IPS-11a (cell line): ENCODE measurements around the gene CGRRF1.

Experiments used
- H3K4me3 ChIP-seq: one replicate; pipeline ENCODE4 v1.5.1; 2013; ENCODE audit warnings: low read depth, low read length, control low read depth

CGRRF1 gene

GRCh38 chr14:54509546-54510501, at the start of gene CGRRF1:
Gene CGRRF1 (plus strand): TSS chr14:54509906. CDS start chr14:54509960, 54 bp downstream.
- peak within 1 kb of the TSS; percentile 99 for H3K4me3 ChIP-seq

GRCh38 chr14:54462048-54462447, 47.7 kb upstream of the CGRRF1 start:
- no peak overlapping the region for H3K4me3 ChIP-seq

- no peak overlapping the region for H3K4me3 ChIP-seq
Observed at GRCh38 chr14:54465654-54466053, 44.1 kb upstream of the CGRRF1 start.

GRCh38 chr14:54467280-54467679, 42.4 kb upstream of the CGRRF1 start:
- H3K4me3 ChIP-seq = no peak overlapping the region

- H3K4me3 ChIP-seq = no peak overlapping the region
Observed at GRCh38 chr14:54470701-54471100, 39.0 kb upstream of the CGRRF1 start.

GRCh38 chr14:54471641-54472040, 38.1 kb upstream of the CGRRF1 start:
- no peak overlapping the region for H3K4me3 ChIP-seq

- H3K4me3 ChIP-seq = no peak overlapping the region
Observed at GRCh38 chr14:54472315-54472714, 37.4 kb upstream of the CGRRF1 start.

GRCh38 chr14:54474232-54474793, 35.4 kb upstream of the CGRRF1 start:
- H3K4me3 ChIP-seq = no peak overlapping the region

GRCh38 chr14:54475187-54475899, 34.4 kb upstream of the CGRRF1 start:
- no peak overlapping the region for H3K4me3 ChIP-seq

GRCh38 chr14:54475911-54476310, 33.8 kb upstream of the CGRRF1 start:
- H3K4me3 ChIP-seq = no peak overlapping the region

- H3K4me3 ChIP-seq = no peak overlapping the region
Observed at GRCh38 chr14:54478636-54479215, 31.0 kb upstream of the CGRRF1 start.

GRCh38 chr14:54480830-54481562, 28.7 kb upstream of the CGRRF1 start:
- no peak overlapping the region for H3K4me3 ChIP-seq

- H3K4me3 ChIP-seq = no peak overlapping the region
Observed at GRCh38 chr14:54481695-54482094, 28.0 kb upstream of the CGRRF1 start.

- H3K4me3 ChIP-seq = no peak overlapping the region
Observed at GRCh38 chr14:54483073-54483745, 26.5 kb upstream of the CGRRF1 start.

GRCh38 chr14:54483846-54484245, 25.9 kb upstream of the CGRRF1 start:
- H3K4me3 ChIP-seq = no peak overlapping the region

- H3K4me3 ChIP-seq = no peak overlapping the region
Observed at GRCh38 chr14:54486685-54487084, 23.0 kb upstream of the CGRRF1 start.

- H3K4me3 ChIP-seq = peak overlapping the region; percentile 53
Observed at GRCh38 chr14:54487771-54488170, 21.9 kb upstream of the CGRRF1 start.

- peak overlapping the region; percentile 53 for H3K4me3 ChIP-seq
Observed at GRCh38 chr14:54488318-54488645, 21.4 kb upstream of the CGRRF1 start.

GRCh38 chr14:54488646-54489317, 20.9 kb upstream of the CGRRF1 start, which contains the start of gene GMFB:
Gene GMFB (minus strand): TSS chr14:54488980. CDS start chr14:54488927, 53 bp downstream.
- H3K4me3 ChIP-seq = peak within 1 kb of the TSS; percentile 53

- H3K4me3 ChIP-seq = peak overlapping the region; percentile 53
Observed at GRCh38 chr14:54489318-54489683, 20.4 kb upstream of the CGRRF1 start.
